Lung (tissue), 12 donors: ENCODE results near the gene MBP. TPM values are rescaled to one million over a fixed set of nuclear protein-coding genes. Genes with fewer than 3 reads are reported as not detected.

Source experiments
- ATAC-seq: fragments of 200-7000 bp; cut with Tn5 transposase; one replicate; pipeline ENCODE4 v1.9.1; 2020; ENCODE audit warnings: moderate number of reproducible peaks; ENCODE audit not compliant: insufficient read depth, low FRiP score
- DNase-seq, 3 donors: peaks; one replicate each; pipeline ENCODE4 v3.0.0-alpha.2; 2013 to 2017
- H3K27ac ChIP-seq, 2 donors: one replicate each; pipeline ENCODE4 v1.5.1; 2013; ENCODE audit warnings: mild to moderate bottlenecking in 2 of 2, moderate library complexity in 2 of 2, control low read depth in 1 of 2, inconsistent platforms in 1 of 2, low read depth in 1 of 2, low read length in 1 of 2
- H3K27me3 ChIP-seq, 3 donors: one replicate each; pipeline ENCODE4 v1.5.1; 2013; ENCODE audit warnings: low read length in 2 of 3; ENCODE audit not compliant: control insufficient read depth in 3 of 3, insufficient read depth in 3 of 3
- H3K36me3 ChIP-seq, 4 donors: one replicate each; pipeline ENCODE4 v1.5.1; 2013; ENCODE audit warnings: low read length in 4 of 4, mild to moderate bottlenecking in 1 of 4, moderate library complexity in 1 of 4; ENCODE audit not compliant: control insufficient read depth in 4 of 4, insufficient read depth in 4 of 4
- H3K4me1 ChIP-seq, 5 donors: one replicate each; pipeline ENCODE4 v1.5.1; 2013; ENCODE audit warnings: low read length in 5 of 5, mild to moderate bottlenecking in 2 of 5, moderate library complexity in 1 of 5; ENCODE audit not compliant: control insufficient read depth in 5 of 5, insufficient read depth in 5 of 5
- H3K4me3 ChIP-seq: one replicate; pipeline ENCODE4 v1.5.1; 2013; ENCODE audit warnings: mild to moderate bottlenecking, control low read depth, moderate library complexity
- H3K9ac ChIP-seq, 2 donors: one replicate each; pipeline ENCODE4 v1.5.1; 2013; ENCODE audit warnings: low read length in 2 of 2, control low read depth in 1 of 2; ENCODE audit not compliant: insufficient read depth in 1 of 2
- H3K9me3 ChIP-seq, 4 donors: one replicate each; pipeline ENCODE4 v1.5.1; 2013; ENCODE audit warnings: low read length in 3 of 4, mild to moderate bottlenecking in 1 of 4, moderate library complexity in 1 of 4; ENCODE audit not compliant: control insufficient read depth in 4 of 4, insufficient read depth in 3 of 4
- CTCF ChIP-seq: IDR thresholded peaks from 2 replicates; pipeline ENCODE4 v1.5.1; 2012; ENCODE audit warnings: mild to moderate bottlenecking; ENCODE audit errors: control extremely low read depth, extremely low read depth
- WGBS, 2 donors: extraction: QIAGEN DNeasy Blood & Tissue Kit; methylation state at CpG; one replicate each; pipeline ENCODE4 v1.1.7; 2013; 5-methylcytosine and 5-hydroxymethylcytosine counted together
- polyA plus RNA-seq, 2 donors: library from polyadenylated mRNA; stranded (reverse); fragments of 200-250 nt; gene quantifications; one replicate each; pipeline ENCODE4 v1.2.1, GENCODE V29; 2013
- total RNA-seq, 2 donors: library from RNA; depleted of rRNA in 1 of 2; stranded (reverse); fragments of >200 nt in 1 of 2; gene quantifications; one replicate each; pipeline ENCODE4 v1.2.1, GENCODE V29; 2014 to 2021
- donor health status: control.
- donor health status: control.
- donor health status: Bipolar disorder and iron deficiency.
- donor health status: healthy.
- donor health status: DM: yes; HTN: yes; CAD: no.

Gene MBP
- total and polyA plus RNA-seq, 4 donors: 15.6 to 64.1 (median 30.9) TPM

- no peak for TF ChIP-seq CTCF
- no peaks in the 10 kb centered on the region for H3K9me3 ChIP-seq
- H3K4me3 ChIP-seq: no peak overlapping the region
- 70 to 81% methylated on average over 12 of the region's 12 CpGs for WGBS, 2 donors
- no peak overlapping the region for H3K9ac ChIP-seq
- no peaks in the 10 kb centered on the region for H3K27me3 ChIP-seq
- ATAC-seq (no peak), DNase-seq (no peak)
- no peak overlapping the region for H3K27ac ChIP-seq
- H3K36me3 ChIP-seq: peaks cover 0 to 13% (median 0%) of the 10 kb centered on the region in 4 donors
- H3K4me1 ChIP-seq: peaks cover 0 to 3% (median 0%) of the 10 kb centered on the region in 5 donors
Measured at GRCh38 chr18:77007251-77007650, 125.3 kb downstream of the MBP start.

GRCh38 chr18:77006305-77007175 lies 126.0 kb downstream of the MBP start:
- Histone ChIP-seq H3K27ac (peak overlapping the region in 1 of 2 donors; percentile 4), H3K4me1 (peaks cover 0 to 3% (median 0%) of the 10 kb centered on the region in 5 donors), H3K9ac (no peak overlapping the region), H3K9me3 (no peaks in the 10 kb centered on the region), H3K36me3 (peaks cover 0 to 9% (median 0%) of the 10 kb centered on the region in 4 donors), H3K27me3 (no peaks in the 10 kb centered on the region), H3K4me3 (no peak overlapping the region)
- TF ChIP-seq CTCF: no peak
- no peak for ATAC-seq
- 60 to 71% methylated on average over 28 to 29 of the region's 29 CpGs for WGBS, 2 donors
- DNase-seq: no peak

- ATAC-seq: no peak
- Histone ChIP-seq H3K9me3 (no peaks in the 10 kb centered on the region), H3K27me3 (no peaks in the 10 kb centered on the region), H3K36me3 (peaks cover 0 to 6% (median 0%) of the 10 kb centered on the region in 4 donors), H3K27ac (no peak overlapping the region), H3K4me1 (peaks cover 0 to 3% (median 0%) of the 10 kb centered on the region in 5 donors), H3K9ac (no peak overlapping the region), H3K4me3 (no peak overlapping the region)
- no peak for DNase-seq
- WGBS, 2 donors: 81 to 87% methylated on average over 11 of the region's 11 CpGs
- no peak for TF ChIP-seq CTCF
Measured at GRCh38 chr18:77005651-77006195, 126.9 kb downstream of the MBP start.
